Hepatocyte (in vitro differentiated cells): ENCODE measurements around the gene ROBO3.

Source experiments
- EZH2phosphoT487 ChIP-seq: fragments of 200-600 bp; sonication (generic); IDR thresholded peaks from one replicate; pipeline ENCODE4 v1.6.1; 2018; ENCODE audit warnings: antibody characterized with exemption, mild to moderate bottlenecking, low read depth, moderate library complexity; ENCODE audit not compliant: unreplicated experiment, severe bottlenecking
- TF ChIP-seq, protein P1 (sequence below): fragments of 200-600 bp; sonication (generic); IDR thresholded peaks from 2 replicates; pipeline ENCODE4 v1.5.1; 2016; ENCODE audit warnings: antibody characterized with exemption, mild to moderate bottlenecking; ENCODE audit not compliant: poor library complexity

- TF ChIP-seq, protein P1, sequence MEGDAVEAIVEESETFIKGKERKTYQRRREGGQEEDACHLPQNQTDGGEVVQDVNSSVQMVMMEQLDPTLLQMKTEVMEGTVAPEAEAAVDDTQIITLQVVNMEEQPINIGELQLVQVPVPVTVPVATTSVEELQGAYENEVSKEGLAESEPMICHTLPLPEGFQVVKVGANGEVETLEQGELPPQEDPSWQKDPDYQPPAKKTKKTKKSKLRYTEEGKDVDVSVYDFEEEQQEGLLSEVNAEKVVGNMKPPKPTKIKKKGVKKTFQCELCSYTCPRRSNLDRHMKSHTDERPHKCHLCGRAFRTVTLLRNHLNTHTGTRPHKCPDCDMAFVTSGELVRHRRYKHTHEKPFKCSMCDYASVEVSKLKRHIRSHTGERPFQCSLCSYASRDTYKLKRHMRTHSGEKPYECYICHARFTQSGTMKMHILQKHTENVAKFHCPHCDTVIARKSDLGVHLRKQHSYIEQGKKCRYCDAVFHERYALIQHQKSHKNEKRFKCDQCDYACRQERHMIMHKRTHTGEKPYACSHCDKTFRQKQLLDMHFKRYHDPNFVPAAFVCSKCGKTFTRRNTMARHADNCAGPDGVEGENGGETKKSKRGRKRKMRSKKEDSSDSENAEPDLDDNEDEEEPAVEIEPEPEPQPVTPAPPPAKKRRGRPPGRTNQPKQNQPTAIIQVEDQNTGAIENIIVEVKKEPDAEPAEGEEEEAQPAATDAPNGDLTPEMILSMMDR = no peak
- TF ChIP-seq EZH2phosphoT487 = no peak
Measured at GRCh38 chr11:124877631-124877909, 12.3 kb downstream of the ROBO3 start.
